Measurements from ENCODE around the gene CLIC4.

DNA sequence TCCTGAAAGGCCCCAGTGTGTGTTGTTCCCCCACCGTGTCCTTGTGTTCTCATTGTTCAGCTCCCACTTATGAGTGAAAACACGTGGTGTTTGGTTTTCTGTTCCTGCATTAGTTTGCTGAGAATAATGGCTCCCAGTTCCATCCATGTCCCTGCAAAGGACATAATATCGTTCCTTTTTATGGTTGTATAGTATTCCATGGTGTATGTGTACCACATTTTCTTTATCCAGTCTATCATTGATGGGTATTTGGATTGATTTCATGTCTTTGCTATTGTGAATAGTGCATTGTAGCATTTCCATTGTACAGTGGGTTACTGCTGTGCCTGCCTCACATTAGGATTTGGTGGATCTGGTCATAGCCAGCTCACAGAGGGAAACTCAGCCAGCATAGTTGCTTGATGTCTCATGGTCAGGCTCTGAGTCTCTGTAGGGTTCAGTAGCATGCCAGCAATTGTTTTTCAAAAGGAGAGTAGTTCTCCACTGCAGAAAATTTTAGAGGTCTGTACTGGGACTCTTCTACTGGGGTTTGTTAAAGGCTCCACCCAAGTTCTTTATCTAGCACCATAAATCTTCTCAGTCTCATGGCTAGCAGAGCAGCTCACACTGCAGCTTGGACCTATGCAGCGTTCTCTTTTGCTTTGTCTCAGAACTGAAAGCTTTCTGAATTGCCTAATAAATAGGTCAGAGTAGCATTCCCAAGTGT lies 143.9 kb downstream of the CLIC4 start:
- TF ChIP-seq, protein P1, sequence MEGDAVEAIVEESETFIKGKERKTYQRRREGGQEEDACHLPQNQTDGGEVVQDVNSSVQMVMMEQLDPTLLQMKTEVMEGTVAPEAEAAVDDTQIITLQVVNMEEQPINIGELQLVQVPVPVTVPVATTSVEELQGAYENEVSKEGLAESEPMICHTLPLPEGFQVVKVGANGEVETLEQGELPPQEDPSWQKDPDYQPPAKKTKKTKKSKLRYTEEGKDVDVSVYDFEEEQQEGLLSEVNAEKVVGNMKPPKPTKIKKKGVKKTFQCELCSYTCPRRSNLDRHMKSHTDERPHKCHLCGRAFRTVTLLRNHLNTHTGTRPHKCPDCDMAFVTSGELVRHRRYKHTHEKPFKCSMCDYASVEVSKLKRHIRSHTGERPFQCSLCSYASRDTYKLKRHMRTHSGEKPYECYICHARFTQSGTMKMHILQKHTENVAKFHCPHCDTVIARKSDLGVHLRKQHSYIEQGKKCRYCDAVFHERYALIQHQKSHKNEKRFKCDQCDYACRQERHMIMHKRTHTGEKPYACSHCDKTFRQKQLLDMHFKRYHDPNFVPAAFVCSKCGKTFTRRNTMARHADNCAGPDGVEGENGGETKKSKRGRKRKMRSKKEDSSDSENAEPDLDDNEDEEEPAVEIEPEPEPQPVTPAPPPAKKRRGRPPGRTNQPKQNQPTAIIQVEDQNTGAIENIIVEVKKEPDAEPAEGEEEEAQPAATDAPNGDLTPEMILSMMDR (IDR thresholded peaks at IDR 0.05 in 8 of 11, conservative IDR thresholded peaks at IDR 0.05 in 3 of 11): no peak
- no peak for TF ChIP-seq POLR2A (IDR thresholded peaks at IDR 0.05)

Data from spleen (tissue), 7 donors.